K562 (cell line): Measurements from ENCODE around the gene ABCG1. TPM values are rescaled to one million over a fixed set of nuclear protein-coding genes. Genes with fewer than 3 reads are reported as not detected.

Source experiments
- ATAC-seq: fragments of 200-7000 bp; cut with Tn5 transposase; 3 replicates; pipeline ENCODE4 v1.9.1; 2020; ENCODE audit warnings: moderate library complexity
- BruUV-seq: library from RNA; stranded (reverse); fragments of 400-500 nt; replicated peaks from 2 replicates; lab custom pipeline; 2021; lab: Mats Ljungman, UMichigan
- CTCF ChIA-PET: fragments of 300-600 bp; formaldehyde crosslinking; extraction: SDS; loops from one replicate; lab custom pipeline; 2021; ENCODE audit warnings: low intra/inter-chr PET ratio; lab: Yijun Ruan, JAX
- POLR2A ChIA-PET: fragments of 300-600, 350-650 bp; sonication (Branson Sonifier 250); formaldehyde crosslinking; extraction: SDS; loops from one replicate; lab custom pipeline; 2021; ENCODE audit warnings: antibody characterized with exemption, inconsistent platforms; lab: Yijun Ruan, JAX
- DNase-seq, 4 experiments: peaks; one replicate each; pipeline versions ENCODE4 v3.0.0 to v3.0.0-alpha.2; 2011 to 2018; ENCODE audit warnings: low spot score in 3 of 4, mixed read lengths in 3 of 4; ENCODE audit errors: extremely low read depth in 1 of 4
- FAIRE-seq: peaks from 2 replicates; lab custom pipeline; 2011; peaks lifted over from hg19 to GRCh38; lab: Jason Lieb, UNC
- H2AFZ ChIP-seq: 2 replicates; pipeline ENCODE4 v1.6.0; 2011; ENCODE audit warnings: low read depth, low read length, control low read depth, inconsistent platforms
- H3K27ac ChIP-seq: fragments of 200-600 bp; 3 replicates; pipeline ENCODE4 v1.8.0; 2011; ENCODE audit warnings: low read depth, mild to moderate bottlenecking, control low read depth, inconsistent platforms, low read length, moderate library complexity, mixed read lengths; ENCODE audit errors: extremely low read depth
- H3K27me3 ChIP-seq, 2 experiments: fragments of 300-600 bp in 1 of 2; 2 replicates in 1 of 2; 3 replicates in 1 of 2; pipeline versions ENCODE4 v1.6.0 to v1.8.0; 2011; ENCODE audit warnings: inconsistent platforms in 2 of 2, low read length in 2 of 2, mild to moderate bottlenecking in 1 of 2, mixed read lengths in 1 of 2, moderate library complexity in 1 of 2; ENCODE audit not compliant: control insufficient read depth in 2 of 2, insufficient read depth in 2 of 2
- H3K36me3 ChIP-seq: fragments of 300-600 bp; 3 replicates; pipeline ENCODE4 v1.8.0; 2011; ENCODE audit warnings: mild to moderate bottlenecking, low read length, inconsistent platforms; ENCODE audit not compliant: control insufficient read depth, insufficient read depth
- H3K4me1 ChIP-seq, 2 experiments: fragments of 200-600 bp in 1 of 2; replicated peaks in 1 of 2; 2 replicates in 1 of 2; 3 replicates in 1 of 2; pipeline versions ENCODE4 v1.5.1 to v1.8.0; 2011; ENCODE audit warnings: inconsistent platforms in 2 of 2, low read length in 2 of 2, mild to moderate bottlenecking in 1 of 2, mixed read lengths in 1 of 2, moderate library complexity in 1 of 2; ENCODE audit not compliant: control insufficient read depth in 2 of 2, insufficient read depth in 2 of 2
- H3K4me2 ChIP-seq: 2 replicates; pipeline ENCODE4 v1.6.1; 2011; ENCODE audit warnings: low read length, control low read depth, inconsistent platforms, mixed read lengths; ENCODE audit not compliant: insufficient read depth
- H3K4me3 ChIP-seq: fragments of 200-600 bp; sonication (generic), shearing (Covaris generic); 2 replicates; pipeline ENCODE4 v1.5.1; 2016; ENCODE audit warnings: control low read depth, inconsistent platforms
- H3K79me2 ChIP-seq: fragments of 200-600 bp; 3 replicates; pipeline ENCODE4 v1.8.0; 2011; ENCODE audit warnings: low read length, inconsistent platforms; ENCODE audit not compliant: control insufficient read depth, insufficient read depth
- H3K9ac ChIP-seq, 2 experiments: 2 replicates each; pipeline versions ENCODE4 v1.6.0 to v1.6.1; 2011; ENCODE audit warnings: low read depth in 2 of 2, low read length in 2 of 2, control low read depth in 1 of 2, inconsistent platforms in 1 of 2, mild to moderate bottlenecking in 1 of 2, mixed read lengths in 1 of 2; ENCODE audit not compliant: insufficient read depth in 1 of 2
- H3K9me1 ChIP-seq: one replicate; pipeline ENCODE4 v1.6.0; 2011; ENCODE audit warnings: inconsistent platforms, mild to moderate bottlenecking, low read length, moderate library complexity; ENCODE audit not compliant: control insufficient read depth, insufficient read depth
- H3K9me3 ChIP-seq: replicated peaks from 2 replicates; pipeline ENCODE4 v1.5.1; 2011; ENCODE audit warnings: low read depth, low read length, inconsistent platforms; ENCODE audit not compliant: control insufficient read depth, insufficient read depth
- H4K20me1 ChIP-seq: replicated peaks from 2 replicates; pipeline ENCODE4 v1.6.1; 2011; ENCODE audit warnings: low read length, inconsistent platforms, mixed read lengths; ENCODE audit not compliant: control insufficient read depth, insufficient read depth
- DDX20 ChIP-seq: fragments of 450-650 bp; IDR thresholded peaks from 2 replicates; pipeline ENCODE4 v1.6.1; 2016; ENCODE audit warnings: missing genetic modification characterization, low read depth, mild to moderate bottlenecking, missing compliant biosample characterization, moderate library complexity
- ETV5 ChIP-seq: sonication (generic); formaldehyde crosslinking; IDR thresholded peaks from 2 replicates; pipeline ENCODE4 v1.4.0; 2020; ENCODE audit warnings: low read depth, mild to moderate bottlenecking, missing genetic modification reagents
- HDAC2 ChIP-seq: fragments of 450-650 bp; IDR thresholded peaks from 2 replicates; pipeline ENCODE4 v1.6.1; 2016; ENCODE audit warnings: mild to moderate bottlenecking
- HNRNPK ChIP-seq: fragments of 200-400 bp; formaldehyde crosslinking; IDR thresholded peaks from one replicate; pipeline ENCODE4 v1.6.1; 2018; ENCODE audit warnings: mild to moderate bottlenecking, low read depth, low read length; ENCODE audit not compliant: poor library complexity, severe bottlenecking
- KAT7 ChIP-seq: sonication (generic); formaldehyde crosslinking; IDR thresholded peaks from 2 replicates; pipeline ENCODE4 v1.8.0; 2022; ENCODE audit warnings: missing genetic modification reagents, mild to moderate bottlenecking, borderline replicate concordance
- MTA1 ChIP-seq: fragments of 450-650 bp; IDR thresholded peaks from 2 replicates; pipeline ENCODE4 v1.6.1; 2017; ENCODE audit warnings: borderline replicate concordance
- MYBL2 ChIP-seq, 2 experiments: fragments of 450-650 bp in 1 of 2; sonication (generic) in 1 of 2; formaldehyde crosslinking in 1 of 2; IDR thresholded peaks; 2 replicates each; pipeline versions ENCODE4 v1.6.1 to v1.8.1; 2017 to 2022; ENCODE audit warnings: borderline replicate concordance in 1 of 2, inconsistent platforms in 1 of 2, low read depth in 1 of 2, mild to moderate bottlenecking in 1 of 2, missing genetic modification reagents in 1 of 2, moderate library complexity in 1 of 2
- NR3C1 ChIP-seq: sonication (generic); formaldehyde crosslinking; IDR thresholded peaks from 2 replicates; pipeline ENCODE4 v1.8.1; 2022; ENCODE audit warnings: missing genetic modification reagents
- XRCC3 ChIP-seq: fragments of 450-650 bp; IDR thresholded peaks from 2 replicates; pipeline ENCODE4 v1.6.1; 2017; ENCODE audit warnings: mild to moderate bottlenecking, moderate library complexity
- ZNF121 ChIP-seq: sonication (generic); formaldehyde crosslinking; conservative IDR thresholded peaks from 2 replicates; pipeline ENCODE4 v1.8.0; 2022; ENCODE audit warnings: missing genetic modification reagents
- ZNF282 ChIP-seq: sonication (generic); formaldehyde crosslinking; IDR thresholded peaks from 2 replicates; pipeline ENCODE4 v1.8.1; 2023; ENCODE audit warnings: missing genetic modification reagents
- WGBS: fragments of 100-300 bp; shearing (Covaris generic); methylation state at CpG from one replicate; pipeline ENCODE4 v1.1.6; 2016; ENCODE audit warnings: low coverage, mixed read lengths; ENCODE audit not compliant: insufficient coverage; ENCODE audit errors: missing lambda C conversion rate; 5-methylcytosine and 5-hydroxymethylcytosine counted together
- in situ Hi-C: fragments of 300-500 bp; cut with MboI; formaldehyde crosslinking; loops from 4 replicates; pipeline ENCODE4 v1.15.0; 2018; ENCODE audit warnings: inconsistent platforms, mixed read lengths
- intact Hi-C: fragments of 100-400 bp; cut with micrococcal nuclease; formaldehyde crosslinking; loops from 2 replicates; pipeline ENCODE4 v1.14.2; 2022
- polyA plus RNA-seq, 8 experiments: library from polyadenylated mRNA; depleted of rRNA in 4 of 8; stranded (reverse) in 5 of 8; unstranded in 3 of 8; fragments of >200 nt; fragmentation: Nextera tagmentation in 2 of 8; fragmentation: Illumina TruSeq in 1 of 8; extraction: Ambion mirVana in 2 of 8; extraction: Trizol in 1 of 8; gene quantifications; 2 replicates each; pipeline versions ENCODE4 v1.2.1 to v1.2.3, GENCODE V29; 2011 to 2014; ENCODE audit warnings: inconsistent platforms in 1 of 8, missing spikeins in 1 of 8
- total RNA-seq, 7 experiments: library from RNA; depleted of rRNA in 6 of 7; stranded (reverse); fragments of >200 nt in 6 of 7; fragmentation: Illumina TruSeq in 2 of 7; extraction: Trizol in 2 of 7; gene quantifications; 2 replicates each; pipeline versions ENCODE4 v1.2.1 to v1.2.3, GENCODE V29; 2011 to 2021; ENCODE audit warnings: low replicate concordance in 1 of 7
- TF ChIP-seq, protein P1 (sequence below): sonication (generic); formaldehyde crosslinking; IDR thresholded peaks from 2 replicates; pipeline ENCODE4 v1.8.1; 2022; ENCODE audit warnings: missing genetic modification reagents
- TF ChIP-seq, protein P2 (sequence below): fragments of 200-800 bp; sonication (Bioruptor generic); IDR thresholded peaks from 2 replicates; pipeline ENCODE4 v1.6.1; 2017; ENCODE audit warnings: missing genetic modification characterization, missing compliant biosample characterization

The ABCG1 gene
- total and polyA plus RNA-seq, 9 of the 15 experiments (the other 6 are each of a cell fraction or from before 2014, with no cell fraction given): 0.04 to 0.09 TPM; not detected in 7

DNA sequence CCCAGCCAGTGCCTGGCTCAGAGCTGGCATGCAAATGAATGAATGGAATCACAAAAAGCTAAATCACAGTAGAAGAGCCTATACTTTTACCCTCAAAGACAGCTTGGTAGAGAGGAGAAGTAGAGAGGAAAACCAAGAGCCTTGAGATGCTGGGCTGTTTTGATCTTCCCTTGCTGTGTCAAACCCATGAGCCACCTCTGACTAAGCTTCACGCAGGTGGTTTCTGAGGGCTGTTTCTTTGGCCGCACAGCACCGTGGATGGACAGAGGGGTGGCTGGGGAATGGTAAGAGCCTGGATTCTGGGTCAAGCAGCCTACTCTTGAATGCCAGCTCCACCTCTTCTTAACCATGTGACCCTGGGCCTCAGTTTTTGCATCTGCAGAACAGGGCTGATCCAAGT lies 18.6 kb downstream of the ABCG1 start (continued):
- no peak for TF ChIP-seq HNRNPK

DNA sequence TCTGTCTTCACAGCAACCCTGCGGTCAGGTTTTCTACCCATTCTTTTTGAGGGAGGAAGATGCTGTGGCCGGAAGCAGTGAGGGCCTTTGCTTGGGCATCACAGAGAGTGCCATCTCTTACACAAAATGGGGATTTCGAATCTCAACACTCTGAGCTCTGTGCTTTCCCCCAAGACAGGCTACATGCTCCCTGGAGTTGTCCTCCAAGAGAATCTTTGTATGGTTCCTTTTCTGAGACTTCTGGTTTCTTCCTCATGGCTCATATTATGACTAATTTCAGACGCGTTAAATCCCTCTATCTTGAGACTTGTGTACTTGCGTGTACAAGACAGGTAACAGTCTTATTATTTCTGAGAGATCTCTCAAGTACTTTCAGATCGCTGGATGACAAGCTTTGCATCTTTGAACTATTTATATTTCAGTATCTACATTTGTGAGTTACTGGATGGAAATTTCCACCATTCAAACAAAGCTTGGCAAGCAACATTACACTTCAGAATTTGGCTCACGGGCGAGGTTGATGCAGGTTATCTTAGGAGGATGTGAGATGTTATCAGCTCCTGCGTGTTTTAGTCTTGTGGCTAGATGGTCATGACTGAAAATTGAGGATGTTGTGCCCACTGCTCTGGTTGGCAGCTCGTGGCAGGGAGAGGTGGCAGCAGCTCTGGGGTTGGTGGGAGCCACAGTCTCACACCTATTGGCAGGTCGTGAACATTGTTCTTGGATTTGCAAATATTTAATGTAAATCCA lies 19.4 kb downstream of the ABCG1 start:
- Histone ChIP-seq H2AFZ (no peak overlapping the region), H3K79me2 (no peaks in the 10 kb centered on the region), H3K36me3 (no peaks in the 10 kb centered on the region), H3K9ac (no peak overlapping the region), H4K20me1 (no peaks in the 10 kb centered on the region; the same call in 1 of the 2 replicates), H3K27me3 (peaks cover 23 to 74% of the 10 kb centered on the region in 2 experiments), H3K4me2 (no peak overlapping the region), H3K27ac (no peak overlapping the region), H3K4me3 (no peak overlapping the region), H3K9me3 (no peaks in the 10 kb centered on the region), H3K4me1 (peaks cover 17 to 23% of the 10 kb centered on the region in 2 experiments), H3K9me1 (peaks cover 4% of the 10 kb centered on the region)
- in situ Hi-C loops: no loop called here
- intact Hi-C loops: no loop called here
- POLR2A ChIA-PET: interaction anchor here (0.6 to 1.1 kb wide), 3 partner anchors 31 to 1013 kb away, joined by 3 to 4 read pairs (median 3); no protein-coding TSS in a partner anchor
- no peak for DNase-seq
- CTCF ChIA-PET: no interaction called here
- FAIRE-seq: no peak
- no TSS peak for BruUV-seq
- 2% methylated on average over 12 of the region's 12 CpGs for whole genome bisulfite sequencing
- ATAC-seq: no peak
- no peak for TF ChIP-seq NR3C1 (CRISPR knock-in tag)
- TF ChIP-seq, protein P1, sequence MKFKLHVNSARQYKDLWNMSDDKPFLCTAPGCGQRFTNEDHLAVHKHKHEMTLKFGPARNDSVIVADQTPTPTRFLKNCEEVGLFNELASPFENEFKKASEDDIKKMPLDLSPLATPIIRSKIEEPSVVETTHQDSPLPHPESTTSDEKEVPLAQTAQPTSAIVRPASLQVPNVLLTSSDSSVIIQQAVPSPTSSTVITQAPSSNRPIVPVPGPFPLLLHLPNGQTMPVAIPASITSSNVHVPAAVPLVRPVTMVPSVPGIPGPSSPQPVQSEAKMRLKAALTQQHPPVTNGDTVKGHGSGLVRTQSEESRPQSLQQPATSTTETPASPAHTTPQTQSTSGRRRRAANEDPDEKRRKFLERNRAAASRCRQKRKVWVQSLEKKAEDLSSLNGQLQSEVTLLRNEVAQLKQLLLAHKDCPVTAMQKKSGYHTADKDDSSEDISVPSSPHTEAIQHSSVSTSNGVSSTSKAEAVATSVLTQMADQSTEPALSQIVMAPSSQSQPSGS (CRISPR knock-in tag): no peak
- no peak for TF ChIP-seq ZNF282
- TF ChIP-seq ZNF121 (CRISPR knock-in tag): no peak
- TF ChIP-seq HDAC2: no peak
- no peak for TF ChIP-seq ETV5 (CRISPR knock-in tag)
- no peak for TF ChIP-seq DDX20 (tag)
- TF ChIP-seq KAT7 (CRISPR knock-in tag): no peak
- no peak for TF ChIP-seq MYBL2 (IDR thresholded peaks at IDR 0.05; ENCODE audit: low read depth)
- no peak for TF ChIP-seq MYBL2 (CRISPR knock-in tag; IDR thresholded peaks at IDR 0.05; ENCODE audit: borderline replicate concordance)
- TF ChIP-seq, protein P2, sequence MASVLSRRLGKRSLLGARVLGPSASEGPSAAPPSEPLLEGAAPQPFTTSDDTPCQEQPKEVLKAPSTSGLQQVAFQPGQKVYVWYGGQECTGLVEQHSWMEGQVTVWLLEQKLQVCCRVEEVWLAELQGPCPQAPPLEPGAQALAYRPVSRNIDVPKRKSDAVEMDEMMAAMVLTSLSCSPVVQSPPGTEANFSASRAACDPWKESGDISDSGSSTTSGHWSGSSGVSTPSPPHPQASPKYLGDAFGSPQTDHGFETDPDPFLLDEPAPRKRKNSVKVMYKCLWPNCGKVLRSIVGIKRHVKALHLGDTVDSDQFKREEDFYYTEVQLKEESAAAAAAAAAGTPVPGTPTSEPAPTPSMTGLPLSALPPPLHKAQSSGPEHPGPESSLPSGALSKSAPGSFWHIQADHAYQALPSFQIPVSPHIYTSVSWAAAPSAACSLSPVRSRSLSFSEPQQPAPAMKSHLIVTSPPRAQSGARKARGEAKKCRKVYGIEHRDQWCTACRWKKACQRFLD (CRISPR knock-in tag): no peak
- no peak for TF ChIP-seq XRCC3
- no peak for TF ChIP-seq MTA1
